Measurements from ENCODE around the gene GNL3.
"Not testable (repeated sequence)": the region's sequence is repeated elsewhere in the genome, so short reads cannot be mapped to it uniquely, and the experiment has no call there.

The GNL3 gene

DNA sequence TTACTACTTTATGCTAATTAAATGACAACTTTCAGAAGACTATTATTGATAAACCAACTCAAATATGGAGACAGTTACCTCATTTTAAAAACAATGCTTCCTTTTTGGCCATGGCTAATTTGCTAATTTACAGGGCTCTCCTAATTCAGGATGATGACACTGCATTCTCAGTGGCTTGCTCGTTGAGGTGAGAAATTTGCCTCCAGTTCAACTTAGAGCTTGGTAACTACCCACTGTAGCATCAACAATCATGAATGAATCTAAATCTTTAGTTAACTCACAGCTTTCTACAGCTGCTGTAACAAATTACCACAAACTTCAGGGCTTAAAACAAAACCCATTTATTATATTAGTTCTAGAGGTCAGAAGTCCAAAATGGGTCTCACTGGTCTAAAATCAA is 14.2 kb upstream of the GNL3 start:
- ChIA-PET POLR2A (no interaction called here), CTCF (no interaction called here)
- DNase-seq (ENCODE audit: extremely low spot score): no peak
- TF ChIP-seq FOXK2 (IDR thresholded peaks at IDR 0.05) (no peak), SP1 (IDR thresholded peaks at IDR 0.05) (no peak), ZNF384 (IDR thresholded peaks at IDR 0.05) (no peak)

DNA sequence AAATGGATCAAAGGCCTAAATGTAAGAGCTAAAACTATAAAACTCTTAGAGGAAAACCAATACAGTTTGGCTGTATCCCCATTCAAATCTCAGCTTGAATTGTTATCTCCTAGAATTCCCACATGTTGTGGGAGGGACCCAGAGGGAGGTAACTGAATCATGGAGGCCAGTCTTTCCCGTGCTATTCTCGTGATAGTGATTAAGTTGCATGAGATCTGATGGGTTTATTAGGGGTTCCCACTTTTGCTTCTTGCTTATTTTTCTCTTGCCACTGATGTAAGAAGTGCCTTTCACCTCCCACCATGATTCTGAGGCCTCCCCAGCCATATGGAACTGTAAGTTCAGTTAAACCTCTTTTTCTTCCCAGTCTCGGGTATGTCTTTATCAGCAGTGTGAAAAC is 9.6 kb upstream of the GNL3 start:
- DNase-seq (ENCODE audit: extremely low spot score); POLR2A ChIA-PET; CTCF ChIA-PET: not testable (repeated sequence)

DNA sequence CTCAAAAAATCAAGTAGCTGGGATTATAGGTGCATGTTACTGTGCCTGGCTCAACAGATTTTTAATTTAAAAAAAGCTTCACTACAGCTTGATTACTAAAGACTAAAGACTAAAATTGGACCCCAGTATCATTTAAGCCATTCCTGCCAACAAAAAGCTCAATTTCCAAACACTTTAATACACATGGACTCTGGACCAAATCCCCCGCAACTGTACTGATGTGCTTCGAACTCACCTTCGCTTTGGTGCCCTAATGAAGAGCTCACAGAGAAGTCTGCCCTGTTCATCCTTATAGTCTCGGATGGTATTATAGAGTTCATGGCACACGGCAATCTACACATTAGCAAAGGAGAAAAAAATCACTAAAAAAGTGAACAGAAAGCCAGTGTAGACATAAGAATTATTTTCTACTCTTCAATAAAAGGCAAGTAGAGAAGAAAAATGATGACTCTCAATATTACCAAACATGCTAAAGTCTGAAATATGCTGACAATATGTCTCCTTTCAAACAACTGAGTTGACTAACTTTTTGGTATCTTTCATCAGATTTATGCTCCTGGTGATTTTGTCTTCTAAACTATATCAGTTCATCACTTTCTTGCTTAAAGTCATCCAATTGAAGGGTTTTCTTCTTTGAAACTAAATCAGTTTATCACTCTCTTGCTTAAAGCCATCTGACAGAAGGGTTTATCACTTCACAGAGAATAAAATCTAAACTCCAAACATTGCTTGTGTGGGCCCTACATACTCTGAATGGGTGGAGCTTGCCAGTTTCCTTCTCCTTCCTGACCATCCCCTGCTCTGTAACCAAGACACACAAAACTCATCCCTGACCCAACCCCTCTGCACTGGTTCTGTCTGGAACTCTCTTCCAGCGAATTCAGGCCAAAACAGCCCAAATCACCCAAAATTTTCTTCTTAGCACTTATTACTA is 7.3 kb upstream of the GNL3 start:
- TF ChIP-seq LEF1 (IDR thresholded peaks at IDR 0.05; ENCODE audit: borderline replicate concordance) (no peak), CTBP1 (IDR thresholded peaks at IDR 0.05; ENCODE audit: borderline replicate concordance) (no peak)
- CTCF ChIA-PET: interaction anchor here (0.7 kb wide), 1 partner anchor 213 kb away, joined by 3 read pairs; no protein-coding TSS in a partner anchor
- DNase-seq (ENCODE audit: extremely low spot score): no peak
- POLR2A ChIA-PET: no interaction called here

DNA sequence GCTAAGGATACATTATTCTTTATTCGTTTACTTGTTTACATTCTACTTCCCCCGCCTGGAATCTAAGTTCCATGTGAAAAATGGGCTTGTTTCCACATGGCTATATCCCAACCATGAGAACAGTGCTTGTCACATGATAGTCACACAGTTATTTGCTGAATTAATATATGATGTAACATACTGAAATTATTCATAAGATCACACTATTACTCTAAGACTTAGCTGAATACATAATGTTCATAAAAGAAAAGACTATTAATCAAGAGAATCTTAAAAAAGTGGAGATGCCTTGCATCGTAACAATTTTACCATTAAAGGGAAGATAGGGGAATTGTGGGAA is 6.7 kb upstream of the GNL3 start:
- no peak for TF ChIP-seq SP1 (IDR thresholded peaks at IDR 0.05)
- no peak for TF ChIP-seq NFRKB (IDR thresholded peaks at IDR 0.05)
- no peak for TF ChIP-seq FOXA1 (IDR thresholded peaks at IDR 0.05)
- no peak for TF ChIP-seq ARNT (IDR thresholded peaks at IDR 0.05)
- no peak for TF ChIP-seq FOXK2 (IDR thresholded peaks at IDR 0.05)
- TF ChIP-seq LEF1 (IDR thresholded peaks at IDR 0.05; ENCODE audit: borderline replicate concordance): no peak
- no peak for TF ChIP-seq HDGF (IDR thresholded peaks at IDR 0.05; ENCODE audit: borderline replicate concordance)
- TF ChIP-seq FOXM1 (IDR thresholded peaks at IDR 0.05; ENCODE audit: borderline replicate concordance): no peak
- TF ChIP-seq SUZ12 (IDR thresholded peaks at IDR 0.05): no peak
- TF ChIP-seq BHLHE40 (IDR thresholded peaks at IDR 0.05; ENCODE audit: borderline replicate concordance): no peak
- no peak for TF ChIP-seq L3MBTL2 (conservative IDR thresholded peaks at IDR 0.05)
- TF ChIP-seq, protein P1, sequence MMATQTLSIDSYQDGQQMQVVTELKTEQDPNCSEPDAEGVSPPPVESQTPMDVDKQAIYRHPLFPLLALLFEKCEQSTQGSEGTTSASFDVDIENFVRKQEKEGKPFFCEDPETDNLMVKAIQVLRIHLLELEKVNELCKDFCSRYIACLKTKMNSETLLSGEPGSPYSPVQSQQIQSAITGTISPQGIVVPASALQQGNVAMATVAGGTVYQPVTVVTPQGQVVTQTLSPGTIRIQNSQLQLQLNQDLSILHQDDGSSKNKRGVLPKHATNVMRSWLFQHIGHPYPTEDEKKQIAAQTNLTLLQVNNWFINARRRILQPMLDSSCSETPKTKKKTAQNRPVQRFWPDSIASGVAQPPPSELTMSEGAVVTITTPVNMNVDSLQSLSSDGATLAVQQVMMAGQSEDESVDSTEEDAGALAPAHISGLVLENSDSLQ (IDR thresholded peaks at IDR 0.05): no peak
- TF ChIP-seq CTBP1 (IDR thresholded peaks at IDR 0.05; ENCODE audit: borderline replicate concordance): no peak
- TF ChIP-seq ZNF384 (IDR thresholded peaks at IDR 0.05): no peak
- TF ChIP-seq TARDBP (IDR thresholded peaks at IDR 0.05): no peak
- TF ChIP-seq ELF4 (IDR thresholded peaks at IDR 0.05): no peak
- CTCF ChIA-PET: no interaction called here
- POLR2A ChIA-PET: no interaction called here
- DNase-seq (ENCODE audit: extremely low spot score): no peak

DNA sequence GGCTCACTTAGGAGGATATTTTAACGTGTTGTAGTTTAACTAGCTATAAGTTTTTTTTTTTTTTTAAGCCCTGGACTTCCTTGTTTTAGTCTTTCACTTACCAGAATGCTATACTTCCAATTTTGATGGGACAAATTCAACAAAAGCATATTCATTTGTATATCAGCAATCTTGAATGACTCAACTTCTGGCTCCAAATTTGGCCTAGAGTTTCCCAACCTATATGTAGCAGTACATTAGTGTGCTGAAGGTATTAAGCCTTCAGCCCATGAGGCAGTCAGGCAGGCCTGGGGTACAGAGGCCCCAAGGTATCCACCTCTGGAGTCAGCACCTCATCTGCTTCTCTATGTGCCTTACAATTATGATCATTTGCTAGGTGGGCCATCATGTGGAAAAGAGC is 6.0 kb upstream of the GNL3 start:
- ChIA-PET CTCF (no interaction called here), POLR2A (no interaction called here)
- DNase-seq (ENCODE audit: extremely low spot score): no peak
- TF ChIP-seq FOXK2 (IDR thresholded peaks at IDR 0.05) (no peak), CTBP1 (IDR thresholded peaks at IDR 0.05; ENCODE audit: borderline replicate concordance) (no peak), FOXA1 (IDR thresholded peaks at IDR 0.05) (no peak), HDGF (IDR thresholded peaks at IDR 0.05; ENCODE audit: borderline replicate concordance) (no peak), ELF4 (IDR thresholded peaks at IDR 0.05) (no peak), LEF1 (IDR thresholded peaks at IDR 0.05; ENCODE audit: borderline replicate concordance) (no peak), TARDBP (IDR thresholded peaks at IDR 0.05) (no peak), NFRKB (IDR thresholded peaks at IDR 0.05) (no peak), SP1 (IDR thresholded peaks at IDR 0.05) (no peak), SUZ12 (IDR thresholded peaks at IDR 0.05) (no peak), BHLHE40 (IDR thresholded peaks at IDR 0.05; ENCODE audit: borderline replicate concordance) (no peak), L3MBTL2 (conservative IDR thresholded peaks at IDR 0.05) (no peak)
- TF ChIP-seq, protein P1 (IDR thresholded peaks at IDR 0.05): no peak

DNA sequence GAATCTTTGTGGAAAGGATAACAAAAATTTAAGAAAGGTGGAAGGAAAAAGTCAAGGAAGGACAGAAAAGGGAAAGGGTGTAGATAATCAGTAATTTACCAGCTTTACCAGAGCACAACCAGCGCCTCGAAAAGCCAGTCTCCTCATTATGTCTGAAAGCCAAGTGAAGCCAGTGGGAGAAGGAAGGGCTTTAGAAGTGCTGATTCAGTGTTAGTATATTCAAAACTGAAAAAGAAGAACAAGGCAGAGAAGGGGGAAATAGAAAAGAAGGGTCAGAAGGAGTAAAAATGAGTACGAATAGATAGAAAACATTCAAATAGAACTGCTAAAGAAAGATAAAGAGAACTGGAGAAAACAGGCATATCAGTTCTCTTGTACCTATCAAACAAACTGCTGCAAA is 4.2 kb upstream of the GNL3 start:
- POLR2A ChIA-PET: no interaction called here
- DNase-seq (ENCODE audit: extremely low spot score): no peak
- CTCF ChIA-PET: no interaction called here

More for the DNA sequence above, 4.2 kb upstream of the GNL3 start:
- TF ChIP-seq BHLHE40 (IDR thresholded peaks at IDR 0.05; ENCODE audit: borderline replicate concordance) (no peak), FOXK2 (IDR thresholded peaks at IDR 0.05) (no peak), HDGF (IDR thresholded peaks at IDR 0.05; ENCODE audit: borderline replicate concordance) (no peak), ARNT (IDR thresholded peaks at IDR 0.05) (no peak), LEF1 (IDR thresholded peaks at IDR 0.05; ENCODE audit: borderline replicate concordance) (no peak), NFRKB (IDR thresholded peaks at IDR 0.05) (no peak), FOXM1 (IDR thresholded peaks at IDR 0.05; ENCODE audit: borderline replicate concordance) (no peak), L3MBTL2 (conservative IDR thresholded peaks at IDR 0.05) (no peak), ZNF384 (IDR thresholded peaks at IDR 0.05) (no peak), TARDBP (IDR thresholded peaks at IDR 0.05) (no peak), SP1 (IDR thresholded peaks at IDR 0.05) (no peak), FOXA1 (IDR thresholded peaks at IDR 0.05) (no peak), CTBP1 (IDR thresholded peaks at IDR 0.05; ENCODE audit: borderline replicate concordance) (no peak), ELF4 (IDR thresholded peaks at IDR 0.05) (no peak), SUZ12 (IDR thresholded peaks at IDR 0.05) (no peak)
- TF ChIP-seq, protein P1 (IDR thresholded peaks at IDR 0.05): no peak

Measured in HEK293T (cell line).